Measurements from ENCODE around the gene TBCD.

DNA sequence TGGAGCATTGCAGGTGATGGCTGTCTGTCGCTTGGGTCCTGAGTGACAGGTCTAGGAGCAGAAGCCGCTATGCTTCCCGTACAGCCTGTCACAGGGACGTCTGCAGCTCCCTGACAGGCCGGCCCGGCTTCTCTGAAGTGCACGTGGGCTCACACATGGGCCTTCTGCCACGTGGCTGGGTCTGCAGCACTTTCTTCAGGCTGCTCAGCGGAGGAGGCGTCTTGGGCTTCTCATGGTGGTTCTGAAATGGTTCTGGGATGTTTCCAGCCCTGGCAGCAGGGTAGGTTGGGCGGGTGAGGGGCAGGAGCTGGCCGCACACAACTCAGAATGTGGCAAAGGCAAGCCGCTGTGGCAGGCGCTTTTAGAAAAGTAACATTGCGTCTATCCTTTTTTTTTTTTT is 168.3 kb downstream of the TBCD start:
- no peak for TF ChIP-seq EZH2phosphoT487 (IDR thresholded peaks at IDR 0.05; ENCODE audit: borderline replicate concordance, low read depth, low read length)
- TF ChIP-seq, protein P1, sequence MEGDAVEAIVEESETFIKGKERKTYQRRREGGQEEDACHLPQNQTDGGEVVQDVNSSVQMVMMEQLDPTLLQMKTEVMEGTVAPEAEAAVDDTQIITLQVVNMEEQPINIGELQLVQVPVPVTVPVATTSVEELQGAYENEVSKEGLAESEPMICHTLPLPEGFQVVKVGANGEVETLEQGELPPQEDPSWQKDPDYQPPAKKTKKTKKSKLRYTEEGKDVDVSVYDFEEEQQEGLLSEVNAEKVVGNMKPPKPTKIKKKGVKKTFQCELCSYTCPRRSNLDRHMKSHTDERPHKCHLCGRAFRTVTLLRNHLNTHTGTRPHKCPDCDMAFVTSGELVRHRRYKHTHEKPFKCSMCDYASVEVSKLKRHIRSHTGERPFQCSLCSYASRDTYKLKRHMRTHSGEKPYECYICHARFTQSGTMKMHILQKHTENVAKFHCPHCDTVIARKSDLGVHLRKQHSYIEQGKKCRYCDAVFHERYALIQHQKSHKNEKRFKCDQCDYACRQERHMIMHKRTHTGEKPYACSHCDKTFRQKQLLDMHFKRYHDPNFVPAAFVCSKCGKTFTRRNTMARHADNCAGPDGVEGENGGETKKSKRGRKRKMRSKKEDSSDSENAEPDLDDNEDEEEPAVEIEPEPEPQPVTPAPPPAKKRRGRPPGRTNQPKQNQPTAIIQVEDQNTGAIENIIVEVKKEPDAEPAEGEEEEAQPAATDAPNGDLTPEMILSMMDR (conservative IDR thresholded peaks at IDR 0.05; ENCODE audit: low read length), result no peak

All from OCI-LY7 (cell line).